Fibroblast of villous mesenchyme (primary cell): ENCODE data around the gene TRIAP1. TPM values are rescaled to one million over a fixed set of nuclear protein-coding genes. Genes with fewer than 3 reads are reported as not detected.
"Not testable (repeated sequence)": the region's sequence is repeated elsewhere in the genome, so short reads cannot be mapped to it uniquely, and the experiment has no call there.

Experiments used
- DNase-seq: peaks from one replicate; pipeline ENCODE4 v3.0.0-alpha.2; 2010; ENCODE audit warnings: low read depth
- H3K4me3 ChIP-seq: 2 replicates; pipeline ENCODE4 v1.5.1; 2011; ENCODE audit warnings: low read depth, mild to moderate bottlenecking, low read length
- total RNA-seq: library from RNA; depleted of rRNA; stranded (reverse); fragments of >200 nt; gene quantifications from 2 replicates; pipeline ENCODE4 v1.2.3, GENCODE V29; 2012
- TF ChIP-seq, protein P1 (sequence below): IDR thresholded peaks from 2 replicates; pipeline ENCODE4 v1.5.1; 2012; ENCODE audit warnings: low read depth, mild to moderate bottlenecking, low read length; ENCODE audit not compliant: insufficient read depth

Gene TRIAP1
- 18.7 and 30.7 TPM in 2 replicates for total RNA-seq

DNA sequence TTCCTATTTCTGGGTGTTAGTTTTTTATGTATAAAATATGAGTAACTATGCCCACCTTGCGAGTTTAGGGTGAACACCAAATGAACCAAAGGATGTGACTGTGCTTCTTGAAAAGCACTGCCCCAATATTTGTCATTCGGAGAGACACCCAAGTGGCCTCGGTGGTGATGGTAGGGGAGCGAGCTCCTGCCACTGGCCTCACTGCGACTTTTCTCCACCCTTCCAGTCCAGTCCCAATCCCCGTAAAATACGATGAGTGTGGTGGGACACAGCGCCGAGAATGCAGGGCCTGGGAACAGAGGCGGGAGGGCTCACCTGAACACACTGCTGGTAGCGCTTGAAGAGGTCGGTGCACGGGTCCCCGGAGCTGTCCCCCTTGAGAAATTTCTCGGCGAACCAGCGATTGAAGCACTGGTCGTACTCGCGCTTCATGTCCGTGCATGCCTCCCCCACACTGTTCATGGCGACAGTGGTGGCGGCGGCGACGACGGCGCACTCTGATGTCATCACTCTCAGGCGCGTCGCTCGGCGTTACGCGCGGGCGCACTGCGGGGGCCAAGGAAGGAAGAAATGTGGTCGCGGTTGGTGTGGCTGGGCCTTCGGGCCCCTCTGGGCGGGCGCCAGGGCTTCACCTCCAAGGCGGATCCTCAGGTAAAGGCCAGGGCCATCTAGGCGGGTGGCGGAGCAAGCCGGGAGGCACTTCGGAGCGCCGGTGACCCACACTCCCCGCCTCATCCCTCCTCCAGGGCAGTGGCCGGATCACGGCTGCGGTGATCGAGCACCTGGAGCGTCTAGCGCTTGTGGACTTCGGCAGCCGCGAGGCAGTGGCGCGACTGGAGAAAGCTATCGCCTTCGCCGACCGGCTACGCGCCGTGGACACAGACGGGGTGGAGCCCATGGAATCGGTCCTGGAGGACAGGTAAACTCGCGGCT is at the start of gene TRIAP1, which contains the start of gene GATC:
Gene TRIAP1 (minus strand): TSS at position 474 of the 933 bp plus-strand sequence. CDS start 12 bp downstream, at position 462.
Gene GATC (plus strand): TSS at position 534 of the 933 bp plus-strand sequence. CDS start 37 bp downstream, at position 571.
- DNase-seq = peak; percentile 81
- TF ChIP-seq, protein P1, sequence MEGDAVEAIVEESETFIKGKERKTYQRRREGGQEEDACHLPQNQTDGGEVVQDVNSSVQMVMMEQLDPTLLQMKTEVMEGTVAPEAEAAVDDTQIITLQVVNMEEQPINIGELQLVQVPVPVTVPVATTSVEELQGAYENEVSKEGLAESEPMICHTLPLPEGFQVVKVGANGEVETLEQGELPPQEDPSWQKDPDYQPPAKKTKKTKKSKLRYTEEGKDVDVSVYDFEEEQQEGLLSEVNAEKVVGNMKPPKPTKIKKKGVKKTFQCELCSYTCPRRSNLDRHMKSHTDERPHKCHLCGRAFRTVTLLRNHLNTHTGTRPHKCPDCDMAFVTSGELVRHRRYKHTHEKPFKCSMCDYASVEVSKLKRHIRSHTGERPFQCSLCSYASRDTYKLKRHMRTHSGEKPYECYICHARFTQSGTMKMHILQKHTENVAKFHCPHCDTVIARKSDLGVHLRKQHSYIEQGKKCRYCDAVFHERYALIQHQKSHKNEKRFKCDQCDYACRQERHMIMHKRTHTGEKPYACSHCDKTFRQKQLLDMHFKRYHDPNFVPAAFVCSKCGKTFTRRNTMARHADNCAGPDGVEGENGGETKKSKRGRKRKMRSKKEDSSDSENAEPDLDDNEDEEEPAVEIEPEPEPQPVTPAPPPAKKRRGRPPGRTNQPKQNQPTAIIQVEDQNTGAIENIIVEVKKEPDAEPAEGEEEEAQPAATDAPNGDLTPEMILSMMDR = no peak
- peak within 1 kb of the TSS; percentile 99 for H3K4me3 ChIP-seq

DNA sequence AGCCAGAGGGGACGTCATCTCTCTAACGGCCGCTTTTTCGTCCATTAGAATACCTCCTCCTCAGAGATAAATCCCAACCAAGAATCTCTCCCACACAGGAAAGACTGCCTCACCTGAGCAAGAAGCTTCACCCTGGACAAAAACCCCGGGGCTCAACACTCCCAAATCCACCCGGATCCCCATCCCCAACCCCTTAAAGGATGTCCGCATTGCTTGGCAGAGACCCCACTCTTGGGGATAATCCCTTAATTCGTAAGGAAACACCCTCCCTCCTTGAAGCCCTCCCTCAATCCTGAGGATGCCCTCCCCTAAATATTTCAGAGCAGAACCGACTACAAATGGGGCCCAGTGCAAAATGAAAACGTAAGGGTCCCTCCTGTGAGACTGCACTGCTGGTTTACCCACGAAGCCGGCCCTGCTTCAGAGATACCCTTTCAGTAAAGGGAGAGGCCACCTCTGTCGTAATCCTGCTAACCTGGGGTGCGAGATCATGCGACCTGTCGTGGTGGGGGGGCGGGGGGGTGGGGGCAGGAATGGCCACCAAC is 49.1 kb upstream of the TRIAP1 start:
- DNase-seq = peak; percentile 8
- peak overlapping the region; percentile 99 for H3K4me3 ChIP-seq
- TF ChIP-seq, protein P1 = no peak

DNA sequence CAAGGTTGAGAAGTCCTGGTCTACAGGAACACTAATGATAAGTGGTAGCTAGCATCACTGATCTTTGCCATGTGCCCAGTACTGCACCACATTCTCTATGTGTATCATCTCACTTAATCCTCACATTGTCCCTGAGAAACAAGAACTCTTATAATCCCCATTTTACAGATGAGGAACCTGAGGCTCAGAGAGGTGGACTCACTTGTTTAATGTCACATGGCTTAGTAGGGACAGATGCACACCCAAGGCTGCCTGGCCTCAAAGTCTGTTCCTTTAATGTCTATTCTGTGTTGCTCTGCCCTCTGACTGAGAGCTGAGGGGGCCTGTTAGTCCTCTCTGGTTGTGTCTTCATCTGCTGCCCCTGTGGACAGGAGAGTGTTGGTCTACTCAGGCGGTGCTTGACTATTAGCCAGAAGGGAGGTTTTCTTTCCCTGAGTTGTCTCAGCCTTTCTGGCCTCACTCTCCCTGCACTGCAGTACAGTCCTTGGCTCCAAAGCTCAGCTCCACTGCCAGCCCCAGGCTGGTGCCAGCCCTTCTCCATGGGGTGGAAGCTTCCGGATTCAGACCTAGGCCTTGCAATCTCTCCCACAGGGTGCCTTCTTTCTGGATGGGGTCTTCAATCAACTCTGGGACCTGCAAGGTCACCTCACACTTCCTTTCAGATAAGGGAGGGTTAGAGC is 44.8 kb upstream of the TRIAP1 start:
- no peak for DNase-seq
- TF ChIP-seq, protein P1 = no peak
- no peak overlapping the region for H3K4me3 ChIP-seq

DNA sequence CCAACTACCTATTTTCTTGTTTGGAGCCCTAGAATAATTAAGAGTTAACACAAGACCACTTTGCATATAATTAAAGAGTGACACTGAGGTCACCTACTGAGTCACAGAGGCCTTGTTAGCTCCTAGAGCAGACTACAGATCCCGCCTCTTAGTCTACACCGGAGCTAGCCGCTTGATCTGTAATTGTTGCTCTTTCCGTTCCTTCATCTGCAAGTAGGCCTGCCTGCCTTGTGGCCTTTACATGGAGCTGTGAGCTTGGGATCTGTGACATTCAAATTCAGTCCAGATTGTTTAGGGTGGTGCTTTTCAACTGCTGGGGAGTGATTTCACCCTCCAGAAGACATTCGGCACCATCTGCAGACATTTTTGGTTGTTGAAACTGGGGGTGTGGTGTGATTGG is 44.1 kb upstream of the TRIAP1 start:
- TF ChIP-seq, protein P1 = no peak
- no peak overlapping the region for H3K4me3 ChIP-seq
- no peak for DNase-seq

DNA sequence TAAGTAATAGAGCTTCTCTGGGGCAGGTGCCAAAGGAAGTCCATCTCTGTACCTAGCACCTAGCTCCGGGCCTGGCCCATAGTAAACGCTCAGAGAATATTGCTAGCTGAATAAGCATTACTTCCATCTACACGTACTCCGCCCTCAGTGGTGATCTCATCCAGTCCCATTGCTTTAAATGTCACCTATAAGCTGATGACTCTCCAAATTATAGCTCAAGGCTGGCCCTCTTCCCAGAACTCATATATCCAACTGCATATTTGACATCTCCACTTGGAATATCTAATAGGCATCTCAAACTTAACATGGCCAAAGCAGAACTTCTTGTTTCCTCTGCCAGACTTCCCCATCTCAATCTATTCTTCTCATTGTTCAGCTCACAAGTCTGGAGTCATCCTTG is 42.8 kb upstream of the TRIAP1 start:
- TF ChIP-seq, protein P1 = no peak
- DNase-seq = peak; percentile 15
- no peak overlapping the region for H3K4me3 ChIP-seq

DNA sequence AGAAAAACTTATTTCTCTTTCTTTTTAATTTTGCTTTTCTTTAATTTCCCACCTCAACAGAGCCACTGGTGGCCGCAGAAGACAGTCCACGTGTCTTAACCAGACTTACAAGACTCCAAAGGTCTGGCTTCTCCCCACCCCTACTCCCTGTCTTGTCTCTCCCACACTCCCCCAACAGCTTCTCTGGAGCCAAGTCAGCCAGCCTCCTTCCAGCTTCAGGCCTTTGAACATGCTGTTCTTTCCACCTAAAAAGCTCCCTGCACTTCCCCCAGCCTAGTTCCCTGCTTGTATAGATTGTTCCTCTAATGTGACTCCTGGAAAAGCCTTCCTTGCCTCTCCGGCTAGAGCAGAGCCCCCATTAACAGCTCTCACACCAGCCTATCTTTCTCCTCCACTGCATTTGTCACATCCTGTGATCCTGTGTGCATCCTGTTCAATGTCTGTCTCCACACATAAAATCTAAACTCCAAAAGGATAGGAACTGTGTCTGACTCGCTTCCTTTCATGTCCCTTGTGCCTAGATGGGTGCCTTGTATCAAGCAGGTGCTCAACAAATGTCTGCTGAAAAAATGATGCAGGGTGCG is 42.0 kb upstream of the TRIAP1 start:
- DNase-seq = peak; percentile 14
- TF ChIP-seq, protein P1 = no peak
- H3K4me3 ChIP-seq = no peak overlapping the region

DNA sequence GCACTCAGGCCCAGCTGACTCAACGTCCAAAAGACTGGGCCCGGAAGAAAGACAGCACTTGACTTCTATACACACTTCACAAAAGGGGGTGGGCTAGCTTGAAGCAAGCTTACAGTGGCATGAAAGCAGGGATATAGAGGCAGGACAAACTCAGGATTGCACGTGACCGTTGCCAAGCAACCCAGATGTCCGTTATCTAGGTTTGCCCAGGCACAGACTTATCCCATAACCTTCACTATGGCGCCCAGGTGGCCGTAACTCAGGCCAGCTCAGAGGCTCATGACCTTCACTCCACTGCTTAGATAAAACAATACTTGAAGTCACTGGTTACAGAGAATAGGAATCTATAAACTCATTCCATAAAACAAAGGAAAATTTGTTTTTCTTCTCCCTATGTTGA is 41.4 kb upstream of the TRIAP1 start:
- not testable (repeated sequence) for H3K4me3 ChIP-seq
- peak; percentile 14 for DNase-seq
